VCaP (cell line): ENCODE data around the gene SCAF4.

Source experiments
- H3K27ac ChIP-seq: fragments of 450-650 bp; 2 replicates; pipeline ENCODE4 v1.5.1; 2017
- TF ChIP-seq, protein P1 (sequence below): fragments of 450-650 bp; conservative IDR thresholded peaks from 2 replicates; pipeline ENCODE4 v1.5.1; 2017; ENCODE audit warnings: mild to moderate bottlenecking, moderate library complexity

Gene SCAF4

DNA sequence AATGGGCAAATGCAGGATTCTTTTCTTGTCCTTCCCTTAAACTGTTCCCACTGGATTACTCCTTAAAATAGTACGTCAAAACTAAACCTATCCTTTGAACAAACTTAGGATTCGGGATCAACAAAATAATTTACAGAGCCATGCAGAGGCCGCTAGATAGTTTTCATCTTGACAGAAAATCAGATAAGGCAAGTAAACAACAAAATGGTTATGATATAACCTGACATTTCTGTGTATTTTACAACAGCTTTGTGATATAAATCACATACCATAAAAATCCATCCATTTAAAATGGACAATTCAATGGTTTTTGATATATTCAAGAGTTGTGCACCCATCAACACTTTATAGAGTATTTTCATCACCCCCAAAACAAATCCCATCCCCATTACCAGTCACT is 11.2 kb downstream of the SCAF4 start:
- TF ChIP-seq, protein P1, sequence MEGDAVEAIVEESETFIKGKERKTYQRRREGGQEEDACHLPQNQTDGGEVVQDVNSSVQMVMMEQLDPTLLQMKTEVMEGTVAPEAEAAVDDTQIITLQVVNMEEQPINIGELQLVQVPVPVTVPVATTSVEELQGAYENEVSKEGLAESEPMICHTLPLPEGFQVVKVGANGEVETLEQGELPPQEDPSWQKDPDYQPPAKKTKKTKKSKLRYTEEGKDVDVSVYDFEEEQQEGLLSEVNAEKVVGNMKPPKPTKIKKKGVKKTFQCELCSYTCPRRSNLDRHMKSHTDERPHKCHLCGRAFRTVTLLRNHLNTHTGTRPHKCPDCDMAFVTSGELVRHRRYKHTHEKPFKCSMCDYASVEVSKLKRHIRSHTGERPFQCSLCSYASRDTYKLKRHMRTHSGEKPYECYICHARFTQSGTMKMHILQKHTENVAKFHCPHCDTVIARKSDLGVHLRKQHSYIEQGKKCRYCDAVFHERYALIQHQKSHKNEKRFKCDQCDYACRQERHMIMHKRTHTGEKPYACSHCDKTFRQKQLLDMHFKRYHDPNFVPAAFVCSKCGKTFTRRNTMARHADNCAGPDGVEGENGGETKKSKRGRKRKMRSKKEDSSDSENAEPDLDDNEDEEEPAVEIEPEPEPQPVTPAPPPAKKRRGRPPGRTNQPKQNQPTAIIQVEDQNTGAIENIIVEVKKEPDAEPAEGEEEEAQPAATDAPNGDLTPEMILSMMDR, result no peak
- peak overlapping the region; percentile 34 for H3K27ac ChIP-seq

DNA sequence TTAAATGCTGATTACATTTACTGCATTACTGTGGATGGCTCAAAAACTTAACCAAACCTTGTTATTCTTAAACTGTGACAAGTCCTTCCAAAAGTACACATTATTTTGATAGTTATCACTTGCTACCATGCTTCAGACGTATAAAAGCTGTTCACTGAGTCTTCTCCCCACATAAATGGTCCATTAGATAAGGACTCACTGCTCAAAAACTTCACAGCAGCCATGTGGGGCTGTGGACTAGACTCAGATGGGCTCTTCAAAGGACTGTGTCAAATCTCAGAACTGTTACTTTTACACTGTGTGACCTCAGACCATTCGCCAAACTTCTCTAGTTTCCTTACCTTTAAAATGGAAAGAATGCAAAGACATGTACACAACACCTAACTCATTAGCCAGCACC is 11.6 kb downstream of the SCAF4 start:
- H3K27ac ChIP-seq, result peak overlapping the region; percentile 34
- TF ChIP-seq, protein P1, result no peak

DNA sequence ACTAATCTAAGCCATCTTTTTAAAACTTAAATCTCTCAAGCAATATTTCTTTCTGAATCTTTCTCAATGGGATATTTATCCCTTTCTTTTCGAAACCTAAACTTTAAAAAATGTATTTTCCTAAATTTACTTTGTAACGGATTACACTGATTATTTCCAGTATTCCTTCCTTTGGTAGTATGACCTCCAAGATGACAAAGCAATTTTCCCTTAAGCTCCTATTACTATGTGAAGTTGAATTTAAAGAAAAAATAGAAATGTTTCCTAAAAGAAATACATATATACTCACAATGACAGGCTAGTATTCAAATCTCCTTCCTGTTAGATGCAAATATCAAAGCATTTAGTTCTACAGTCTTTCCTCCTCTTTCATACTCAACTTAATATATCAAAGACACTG is 15.8 kb downstream of the SCAF4 start:
- TF ChIP-seq, protein P1, result no peak
- H3K27ac ChIP-seq, result no peak overlapping the region

DNA sequence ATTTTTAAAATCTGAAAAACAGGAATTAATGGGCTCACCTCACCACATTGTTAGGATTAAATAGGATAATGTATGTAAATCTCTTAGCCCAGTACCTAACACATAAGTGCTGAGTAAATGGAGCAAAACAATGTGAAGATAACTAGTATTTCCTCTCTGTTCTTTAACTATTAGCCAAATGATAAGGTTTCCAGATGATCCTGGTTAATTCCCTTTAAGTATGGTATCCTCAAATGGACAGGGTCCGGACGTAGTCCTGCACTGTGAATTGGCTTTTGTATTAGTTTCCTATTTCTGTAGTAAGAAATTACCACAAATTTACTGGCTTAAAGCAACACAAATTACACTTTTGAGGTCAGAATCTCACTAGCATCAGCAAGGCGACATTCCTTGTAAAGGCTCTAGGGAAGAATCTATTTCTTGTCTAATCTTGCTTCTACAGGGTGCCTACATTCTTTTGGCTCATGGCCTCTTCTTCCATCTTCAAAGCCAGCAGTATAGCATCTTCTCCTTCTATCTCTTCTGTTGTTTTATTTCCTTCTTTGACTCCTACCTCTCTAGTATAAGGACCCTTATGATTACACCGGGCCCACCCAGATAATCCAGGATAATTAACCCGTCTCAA is 17.1 kb downstream of the SCAF4 start:
- TF ChIP-seq, protein P1, result no peak
- H3K27ac ChIP-seq, result no peak overlapping the region

DNA sequence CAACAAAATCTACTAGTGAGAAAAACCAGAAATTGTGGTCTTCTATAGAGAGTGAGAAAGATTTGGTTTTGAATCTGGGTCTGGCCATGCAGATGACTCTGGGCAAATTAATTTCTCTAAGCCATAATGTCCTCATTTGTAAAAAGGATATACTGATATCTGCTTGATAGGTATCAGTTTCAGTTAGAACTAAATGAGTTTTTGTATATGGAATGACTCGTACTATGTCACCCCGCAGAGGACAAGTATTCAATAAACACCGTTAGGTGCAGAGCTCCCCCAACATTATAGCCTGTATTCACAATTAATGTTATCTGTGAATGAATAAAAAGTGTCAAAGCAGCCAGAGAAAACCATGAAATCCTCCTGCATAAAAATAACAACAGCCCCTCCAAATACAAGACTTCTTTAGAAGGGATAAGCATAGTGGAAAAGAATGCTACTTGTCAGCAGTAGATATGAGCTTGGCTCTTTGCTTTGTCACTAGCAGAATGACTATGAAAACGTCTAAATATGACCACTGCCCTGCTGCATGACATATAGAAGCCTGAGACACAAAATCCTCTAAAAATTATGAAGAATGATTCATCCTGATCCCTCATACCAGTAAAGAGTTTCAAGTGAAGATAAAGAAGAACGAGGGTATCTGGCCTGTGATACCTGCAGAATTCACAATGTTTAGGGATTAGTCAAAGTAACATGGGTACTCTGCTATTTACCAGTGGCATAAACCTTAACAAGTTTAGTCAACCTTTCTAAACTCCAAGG is 17.8 kb downstream of the SCAF4 start:
- no peak overlapping the region for H3K27ac ChIP-seq
- TF ChIP-seq, protein P1, result no peak

DNA sequence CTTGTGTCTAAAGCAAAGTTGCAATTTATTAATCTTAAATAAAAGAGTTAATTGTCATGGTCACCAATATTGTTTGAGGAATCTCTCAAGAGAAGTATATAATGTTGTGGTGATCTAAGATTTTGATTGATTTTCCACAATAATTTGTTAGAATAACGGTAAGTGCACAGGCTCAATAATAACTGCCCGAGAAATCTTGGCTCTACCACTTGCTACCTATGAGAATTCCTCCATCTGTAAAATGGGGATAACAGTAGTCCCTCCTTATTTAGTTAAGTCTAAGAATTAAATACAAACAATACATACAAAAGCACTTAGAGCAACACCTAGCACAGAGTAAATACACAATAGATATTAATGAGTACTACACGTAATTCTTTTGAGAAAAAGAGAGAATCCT is 18.8 kb downstream of the SCAF4 start:
- H3K27ac ChIP-seq, result no peak overlapping the region
- TF ChIP-seq, protein P1, result no peak

DNA sequence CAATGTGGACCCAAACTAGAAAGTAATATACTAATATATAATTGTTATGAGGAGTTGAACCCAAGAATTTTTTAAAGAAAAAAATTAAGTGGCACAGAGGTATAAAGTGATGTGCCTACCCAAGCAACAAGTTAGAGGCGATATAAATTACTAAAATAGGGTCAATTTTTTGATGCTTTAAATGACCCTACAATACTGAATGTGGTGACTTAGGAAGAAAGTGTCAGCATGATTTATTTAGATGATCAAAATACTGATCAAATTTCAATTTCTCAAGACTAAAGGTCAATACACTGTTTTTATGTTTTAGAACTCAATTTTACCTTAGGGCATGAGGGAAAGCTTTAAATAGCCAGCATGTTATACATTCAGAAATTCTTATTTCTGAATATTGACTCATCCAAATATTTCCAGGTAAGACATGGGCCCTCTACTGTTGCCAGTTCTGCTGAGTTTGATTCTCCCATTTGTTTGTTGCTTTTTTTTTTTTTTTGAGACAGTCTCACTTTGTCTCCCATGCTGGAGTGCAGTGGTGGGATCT is 20.1 kb downstream of the SCAF4 start:
- no peak overlapping the region for H3K27ac ChIP-seq
- TF ChIP-seq, protein P1, result no peak
